ENCODE data around the gene SPIB.
"Not testable (repeated sequence)": the region's sequence is repeated elsewhere in the genome, so short reads cannot be mapped to it uniquely, and the experiment has no call there.

The SPIB gene

DNA sequence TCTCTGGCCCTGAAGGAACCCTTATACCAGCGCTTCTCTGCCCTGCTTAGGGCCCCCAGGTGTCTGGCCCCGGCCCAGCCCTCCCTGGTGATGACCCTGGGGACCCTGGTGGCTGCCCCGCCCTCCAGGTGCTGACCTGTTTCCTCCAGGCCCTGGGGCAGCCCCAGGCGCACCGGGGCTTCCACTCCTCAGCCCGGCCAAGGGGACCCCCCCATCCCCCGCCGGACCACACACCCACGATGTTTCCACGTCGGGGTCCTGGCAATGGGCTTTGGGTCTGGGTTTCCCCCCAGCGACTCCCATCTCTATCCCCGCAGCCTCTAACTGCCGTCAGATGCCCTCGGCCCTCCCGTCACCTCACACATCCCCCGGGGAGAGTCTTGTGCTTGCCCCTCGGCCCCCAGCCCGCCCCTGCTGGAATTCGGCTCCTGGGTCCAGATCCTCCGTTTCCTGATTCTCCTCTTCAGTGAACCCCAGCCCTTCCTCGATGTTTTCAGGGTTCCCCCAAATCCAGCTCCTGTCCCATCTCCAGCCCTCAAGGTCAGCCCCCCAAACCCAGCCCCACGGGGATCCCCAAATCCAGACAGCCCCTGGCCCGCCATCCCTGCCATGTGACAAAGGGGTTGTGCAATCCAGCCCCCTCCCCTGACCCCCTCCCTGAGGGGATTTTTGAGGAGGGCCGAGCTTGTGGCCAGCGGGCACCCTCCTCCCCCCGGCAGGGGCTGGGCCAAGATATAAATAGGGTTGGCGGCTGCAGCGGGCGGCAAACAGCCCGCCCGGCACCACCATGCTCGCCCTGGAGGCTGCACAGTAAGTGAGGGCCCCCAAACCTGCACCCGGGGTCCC lies at the start of gene SPIB:
SPIB (plus strand) TSS at position 763 of the 846 bp plus-strand sequence; CDS start at position 788, 25 bp downstream.
- DNase-seq (ENCODE audit: low read depth, low spot score) = peak; percentile 20

DNA sequence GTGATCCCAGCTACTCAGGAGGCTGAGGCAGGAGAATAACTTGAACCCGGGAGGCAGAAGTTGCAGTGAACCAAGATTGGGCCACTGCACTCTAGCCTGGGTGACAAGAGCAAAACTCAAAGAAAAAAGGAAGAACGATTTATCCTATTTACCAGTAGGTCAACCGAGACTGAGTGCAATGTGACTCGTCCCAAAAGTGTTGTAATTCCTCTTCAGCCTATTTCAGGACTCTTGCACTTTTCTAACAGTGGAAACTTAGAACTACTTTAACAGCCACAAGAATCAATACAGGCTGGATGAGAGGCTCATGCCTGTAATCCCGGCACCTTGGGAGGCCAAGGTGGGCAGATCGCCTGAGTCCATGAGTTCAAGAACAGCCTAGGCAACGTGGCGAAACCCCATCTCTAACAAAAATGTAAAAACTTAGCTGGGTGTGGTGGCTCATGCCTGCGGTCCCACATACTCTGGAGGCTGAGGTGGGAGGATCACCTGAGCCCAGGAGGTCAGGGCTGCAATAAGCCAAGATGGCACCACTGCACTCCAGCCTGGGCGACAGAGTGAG lies 46.7 kb upstream of the SPIB start:
- DNase-seq (ENCODE audit: low read depth, low spot score) = no peak

- peak; percentile 98 for DNase-seq (ENCODE audit: low read depth, low spot score)
Observed at GRCh38 chr19:50376166-50377050, 42.3 kb upstream of the SPIB start, which contains the start of gene NR1H2. TSS of gene NR1H2 (plus strand) at chr19:50376457. CDS start at chr19:50377606, 1,149 bp downstream.

DNA sequence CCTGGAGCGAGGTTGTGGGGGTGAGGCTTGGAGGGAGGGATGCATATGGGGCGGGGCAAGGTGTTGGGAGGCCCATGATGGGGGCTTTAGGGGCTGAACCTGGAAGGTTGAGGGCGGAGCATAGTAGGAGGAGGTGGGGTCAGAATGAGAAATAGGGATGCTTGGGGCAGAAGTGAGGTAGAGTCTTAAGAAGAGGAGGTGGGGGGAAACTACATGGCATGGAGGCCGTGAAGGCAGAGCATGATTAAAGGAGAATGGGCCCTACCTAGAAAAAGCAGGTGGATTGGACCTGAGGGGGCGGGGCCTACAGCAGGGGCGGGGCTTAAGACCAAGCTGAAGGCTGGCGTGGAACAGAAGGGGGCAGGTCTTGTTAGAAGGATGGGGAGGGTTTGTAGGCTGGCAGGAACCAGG lies 41.7 kb upstream of the SPIB start:
- peak; percentile 68 for DNase-seq (ENCODE audit: low read depth, low spot score)

GRCh38 chr19:50377517-50377916 lies 41.2 kb upstream of the SPIB start:
- no peak for DNase-seq (ENCODE audit: low read depth, low spot score)

GRCh38 chr19:50378169-50378862 lies 40.4 kb upstream of the SPIB start:
- no peak for DNase-seq (ENCODE audit: low read depth, low spot score)

DNA sequence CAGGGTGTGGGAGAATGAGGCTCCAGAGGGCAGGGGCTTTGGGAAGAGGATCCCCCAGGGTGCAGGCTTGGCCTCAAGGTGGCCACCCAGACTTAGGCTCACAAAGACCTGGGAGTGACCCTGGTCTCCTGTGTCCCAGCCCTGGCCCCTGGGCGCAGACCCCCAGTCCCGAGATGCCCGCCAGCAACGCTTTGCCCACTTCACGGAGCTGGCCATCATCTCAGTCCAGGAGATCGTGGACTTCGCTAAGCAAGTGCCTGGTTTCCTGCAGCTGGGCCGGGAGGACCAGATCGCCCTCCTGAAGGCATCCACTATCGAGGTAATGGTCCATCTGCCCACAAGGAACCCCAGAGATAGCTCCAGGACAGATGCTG lies 39.9 kb upstream of the SPIB start:
- no peak for DNase-seq (ENCODE audit: low read depth, low spot score)

GRCh38 chr19:50379602-50380001 lies 39.1 kb upstream of the SPIB start:
- no peak for DNase-seq (ENCODE audit: low read depth, low spot score)

DNA sequence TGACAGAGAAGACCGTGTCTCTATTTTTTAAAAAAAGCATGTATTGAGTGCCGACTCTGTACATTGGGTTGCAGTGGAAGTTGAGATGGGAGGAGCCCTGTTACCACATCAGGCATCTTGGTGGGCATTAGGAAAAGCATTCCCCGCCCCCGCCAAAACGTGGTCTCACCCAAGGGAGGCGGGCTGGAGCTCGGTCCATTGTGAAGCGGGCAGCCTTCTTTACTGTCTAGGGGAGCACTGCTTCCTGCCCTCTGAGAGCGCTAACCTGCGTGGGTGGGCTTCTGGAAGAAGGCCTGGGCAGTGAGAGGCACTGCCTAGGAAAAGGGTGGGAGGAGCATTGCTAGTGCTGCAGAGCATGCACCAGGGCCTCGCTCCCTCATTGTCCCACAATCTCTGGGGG lies 38.6 kb upstream of the SPIB start:
- DNase-seq (ENCODE audit: low read depth, low spot score) = no peak

DNA sequence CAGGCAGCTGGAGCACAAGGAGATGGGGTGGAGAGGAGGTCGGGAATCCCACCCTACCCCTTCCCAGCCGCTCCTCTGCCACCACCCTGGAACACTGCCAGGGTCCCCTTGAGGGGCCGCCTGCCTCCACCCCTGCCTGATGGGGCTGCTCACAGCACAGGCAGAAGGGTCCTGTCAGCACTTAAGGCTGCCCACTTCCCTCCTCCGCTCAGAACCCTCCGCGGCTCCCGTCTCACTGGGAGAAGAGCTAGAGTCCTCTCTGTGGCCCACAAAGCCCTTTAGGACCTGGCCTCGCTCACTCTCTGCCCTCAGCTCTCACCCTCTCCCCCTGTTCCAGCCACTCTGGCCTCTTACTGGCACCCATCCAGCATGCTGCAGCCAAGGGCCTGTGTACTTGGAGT lies 38.0 kb upstream of the SPIB start:
- DNase-seq (ENCODE audit: low read depth, low spot score) = no peak

DNA sequence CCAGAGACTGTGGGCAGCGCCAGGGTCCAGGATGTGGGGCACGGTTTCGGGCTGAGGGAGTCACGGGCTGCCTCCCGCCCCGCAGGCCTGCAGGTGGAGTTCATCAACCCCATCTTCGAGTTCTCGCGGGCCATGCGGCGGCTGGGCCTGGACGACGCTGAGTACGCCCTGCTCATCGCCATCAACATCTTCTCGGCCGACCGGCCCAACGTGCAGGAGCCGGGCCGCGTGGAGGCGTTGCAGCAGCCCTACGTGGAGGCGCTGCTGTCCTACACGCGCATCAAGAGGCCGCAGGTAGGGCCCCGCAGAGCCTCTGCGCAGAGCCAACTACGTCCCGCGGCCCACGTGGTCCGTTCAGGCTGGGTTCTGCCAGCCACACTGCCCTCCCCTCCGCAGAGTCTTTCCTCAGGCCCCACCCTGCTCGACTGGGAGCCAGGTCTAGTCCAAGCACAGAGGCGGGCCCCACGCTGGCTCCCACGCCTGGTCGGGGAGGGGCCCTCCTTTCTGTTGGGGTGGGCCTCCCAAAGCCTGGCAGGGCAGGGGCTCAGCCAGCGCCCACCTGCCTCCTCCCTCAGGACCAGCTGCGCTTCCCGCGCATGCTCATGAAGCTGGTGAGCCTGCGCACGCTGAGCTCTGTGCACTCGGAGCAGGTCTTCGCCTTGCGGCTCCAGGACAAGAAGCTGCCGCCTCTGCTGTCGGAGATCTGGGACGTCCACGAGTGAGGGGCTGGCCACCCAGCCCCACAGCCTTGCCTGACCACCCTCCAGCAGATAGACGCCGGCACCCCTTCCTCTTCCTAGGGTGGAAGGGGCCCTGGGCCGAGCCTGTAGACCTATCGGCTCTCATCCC lies 36.6 kb upstream of the SPIB start:
- no peak for DNase-seq (ENCODE audit: low read depth, low spot score)

- DNase-seq (ENCODE audit: low read depth, low spot score) = no peak
Observed at GRCh38 chr19:50383001-50383851, 35.5 kb upstream of the SPIB start.

GRCh38 chr19:50383852-50384684 lies 34.7 kb upstream of the SPIB start, which contains the start of gene POLD1:
TSS of gene POLD1 (plus strand) at chr19:50384347. CDS start at chr19:50398852, 14,505 bp downstream.
- DNase-seq (ENCODE audit: low read depth, low spot score) = peak; percentile 99

DNA sequence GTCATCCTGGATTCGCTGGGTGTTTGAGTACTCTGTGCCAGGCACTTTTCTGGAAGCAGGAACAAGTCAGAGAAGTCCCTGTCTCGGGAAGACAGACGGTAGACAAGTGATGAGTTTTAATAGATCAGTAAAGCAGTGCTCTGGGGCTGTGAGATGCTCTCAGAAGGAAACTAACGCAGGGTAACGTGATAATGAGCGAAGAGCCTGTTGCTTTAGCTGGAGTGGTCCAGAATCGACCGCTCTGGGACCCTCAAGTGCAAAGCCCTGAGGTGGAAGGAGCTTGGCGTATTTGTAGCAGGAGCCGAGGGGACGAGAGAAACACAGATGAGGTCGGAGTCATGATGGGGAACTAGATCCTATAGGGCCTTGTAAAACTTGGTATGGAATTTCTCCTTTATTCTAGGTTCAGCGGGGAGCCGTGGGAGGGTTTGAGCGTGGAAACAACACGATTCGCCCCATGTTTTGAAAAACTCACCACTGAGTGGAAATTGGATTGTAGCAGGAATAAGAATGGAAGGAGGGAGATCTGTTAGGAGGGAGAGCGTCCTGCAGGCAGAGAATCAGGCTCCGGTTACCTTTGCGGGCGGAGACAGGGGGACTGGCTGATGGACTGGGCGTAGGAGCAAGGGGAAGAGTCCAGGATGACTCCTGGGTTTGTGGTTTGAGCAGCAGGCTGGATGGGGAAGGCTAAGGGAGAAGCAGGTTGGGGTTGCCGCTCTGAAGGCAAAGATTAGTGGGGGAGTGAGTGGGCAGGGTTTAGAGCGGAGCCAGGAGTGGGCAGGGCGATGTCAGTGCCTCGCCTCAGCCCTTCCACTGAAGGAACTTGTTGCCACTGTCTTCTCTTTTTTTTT lies 33.8 kb upstream of the SPIB start:
- peak; percentile 27 for DNase-seq (ENCODE audit: low read depth, low spot score)

GRCh38 chr19:50387176-50387867 lies 31.4 kb upstream of the SPIB start:
- DNase-seq (ENCODE audit: low read depth, low spot score) = no peak

- no peak for DNase-seq (ENCODE audit: low read depth, low spot score)
Observed at GRCh38 chr19:50387868-50388245, 30.9 kb upstream of the SPIB start.

DNA sequence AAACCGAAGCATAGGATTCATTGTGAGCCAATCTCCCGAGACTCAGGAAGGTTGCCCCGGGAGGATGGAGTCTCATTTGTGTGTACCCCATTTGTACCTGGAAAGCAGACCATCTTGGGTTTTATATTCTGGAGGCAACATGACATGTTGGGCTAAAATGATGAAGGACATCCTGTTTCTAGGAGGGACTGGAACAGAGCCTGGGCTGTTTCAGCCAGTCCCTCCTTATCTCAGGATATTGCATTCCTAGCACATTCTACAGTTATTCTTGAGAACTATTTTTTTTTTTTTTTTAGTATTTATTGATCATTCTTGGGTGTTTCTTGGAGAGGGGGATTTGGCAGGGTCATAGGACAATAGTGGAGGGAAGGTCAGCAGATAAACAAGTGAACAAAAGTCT lies 28.4 kb upstream of the SPIB start:
- DNase-seq (ENCODE audit: low read depth, low spot score) = not testable (repeated sequence)
